HG02642 (cell line): ENCODE data around the gene VWA5B1.

Experiments used
- ATAC-seq: cut with Tn5 transposase; IDR thresholded peaks from one replicate; pipeline ENCODE4 v1.9.1; 2021; ENCODE audit warnings: mild to moderate bottlenecking; ENCODE audit not compliant: unreplicated experiment, poor library complexity

VWA5B1 gene

GRCh38 chr1:20365421-20366055, 74.9 kb downstream of the VWA5B1 start:
- no peak for ATAC-seq

- no peak for ATAC-seq
Measured at GRCh38 chr1:20366056-20366462, 75.4 kb downstream of the VWA5B1 start.

GRCh38 chr1:20366463-20367115, 75.9 kb downstream of the VWA5B1 start:
- no peak for ATAC-seq

GRCh38 chr1:20367116-20367585, 76.5 kb downstream of the VWA5B1 start:
- no peak for ATAC-seq

- ATAC-seq = no peak
Measured at GRCh38 chr1:20367626-20368025, 77.0 kb downstream of the VWA5B1 start.

GRCh38 chr1:20368866-20369470, 78.3 kb downstream of the VWA5B1 start:
- ATAC-seq = no peak

- ATAC-seq = no peak
Measured at GRCh38 chr1:20370698-20371097, 80.0 kb downstream of the VWA5B1 start.

GRCh38 chr1:20371411-20371810, 80.7 kb downstream of the VWA5B1 start:
- ATAC-seq = no peak

GRCh38 chr1:20371883-20372282, 81.2 kb downstream of the VWA5B1 start:
- no peak for ATAC-seq

GRCh38 chr1:20372676-20373075, 82.0 kb downstream of the VWA5B1 start:
- ATAC-seq = no peak

- no peak for ATAC-seq
Measured at GRCh38 chr1:20373286-20373685, 82.6 kb downstream of the VWA5B1 start.

GRCh38 chr1:20373764-20374163, 83.1 kb downstream of the VWA5B1 start:
- no peak for ATAC-seq

GRCh38 chr1:20375563-20375962, 84.9 kb downstream of the VWA5B1 start:
- ATAC-seq = no peak

- ATAC-seq = no peak
Measured at GRCh38 chr1:20376171-20376570, 85.5 kb downstream of the VWA5B1 start.

- ATAC-seq = no peak
Measured at GRCh38 chr1:20376880-20377494, 86.3 kb downstream of the VWA5B1 start.

GRCh38 chr1:20377516-20378270, 87.0 kb downstream of the VWA5B1 start:
- no peak for ATAC-seq

- ATAC-seq = no peak
Measured at GRCh38 chr1:20379075-20379474, 88.4 kb downstream of the VWA5B1 start.

- ATAC-seq = no peak
Measured at GRCh38 chr1:20380175-20380574, 89.5 kb downstream of the VWA5B1 start.

GRCh38 chr1:20380616-20381035, 90.0 kb downstream of the VWA5B1 start:
- no peak for ATAC-seq

GRCh38 chr1:20381045-20381641, 90.5 kb downstream of the VWA5B1 start:
- no peak for ATAC-seq
